Amniotic epithelial cell (primary cell): Measurements from ENCODE around the gene MRPL49.
"Not testable (repeated sequence)": the region's sequence is repeated elsewhere in the genome, so short reads cannot be mapped to it uniquely, and the experiment has no call there.

ENCODE experiments used
- DNase-seq: peaks from one replicate; pipeline ENCODE4 v3.0.0-alpha.2; 2010; ENCODE audit warnings: low read depth

The MRPL49 gene

GRCh38 chr11:65132988-65133700 is 11.0 kb downstream of the MRPL49 start:
- no peak for DNase-seq

GRCh38 chr11:65133724-65134123 is 11.6 kb downstream of the MRPL49 start:
- no peak for DNase-seq

- DNase-seq = peak; percentile 84
These were observed 12.3 kb downstream of the MRPL49 start, which contains the start of gene SYVN1 for GRCh38 chr11:65134240-65134951. SYVN1 (minus strand) TSS chr11:65134519; CDS start chr11:65133601, 918 bp downstream.

GRCh38 chr11:65134952-65135632 is 13.0 kb downstream of the MRPL49 start:
- peak; percentile 97 for DNase-seq

GRCh38 chr11:65135633-65136145 is 13.6 kb downstream of the MRPL49 start:
- DNase-seq = no peak

- no peak for DNase-seq
These were observed 14.5 kb downstream of the MRPL49 start for GRCh38 chr11:65136515-65137096.

- no peak for DNase-seq
These were observed 19.9 kb downstream of the MRPL49 start for GRCh38 chr11:65141896-65142494.

- DNase-seq = no peak
These were observed 25.4 kb downstream of the MRPL49 start for GRCh38 chr11:65147352-65148075.

GRCh38 chr11:65148657-65149056 is 26.5 kb downstream of the MRPL49 start:
- DNase-seq = no peak

GRCh38 chr11:65150131-65150508 is 28.0 kb downstream of the MRPL49 start:
- not testable (repeated sequence) for DNase-seq

- DNase-seq = peak; percentile 54
These were observed 28.6 kb downstream of the MRPL49 start for GRCh38 chr11:65150509-65151299.

- DNase-seq = no peak
These were observed 29.3 kb downstream of the MRPL49 start for GRCh38 chr11:65151331-65151899.

- DNase-seq = no peak
These were observed 30.0 kb downstream of the MRPL49 start for GRCh38 chr11:65152122-65152521.

- DNase-seq = no peak
These were observed 34.1 kb downstream of the MRPL49 start for GRCh38 chr11:65156256-65156655.

GRCh38 chr11:65156926-65157325 is 34.8 kb downstream of the MRPL49 start:
- no peak for DNase-seq

GRCh38 chr11:65157336-65157735 is 35.2 kb downstream of the MRPL49 start:
- DNase-seq = no peak

GRCh38 chr11:65159012-65159411 is 36.9 kb downstream of the MRPL49 start:
- DNase-seq = no peak

- DNase-seq = no peak
These were observed 38.5 kb downstream of the MRPL49 start for GRCh38 chr11:65160643-65161042.

- DNase-seq = no peak
These were observed 41.6 kb downstream of the MRPL49 start for GRCh38 chr11:65163684-65164083.
